ENCODE data around the gene PDE1A. TPM values are rescaled to one million over a fixed set of nuclear protein-coding genes. Genes with fewer than 3 reads are reported as not detected.
"Not testable (repeated sequence)": the region's sequence is repeated elsewhere in the genome, so short reads cannot be mapped to it uniquely, and the experiment has no call there.

Gene PDE1A
- total RNA-seq, 2 donors from 2014 or later = 4.1 to 6.0 TPM

GRCh38 chr2:182404975-182405561 is 21.8 kb downstream of the PDE1A start:
- Histone ChIP-seq H3K9me3 (no peaks in the 10 kb centered on the region), H3K36me3 (no peaks in the 10 kb centered on the region), H3K4me3 (no peak overlapping the region), H3K4me1 (replicated peaks) (no peaks in the 10 kb centered on the region), H3K27me3 (replicated peaks; ENCODE audit: insufficient read depth) (no peaks in the 10 kb centered on the region), H3K27ac (no peak overlapping the region)
- intact Hi-C loops (cut with DNase I) = no loop called here
- TF ChIP-seq POLR2AphosphoS5 (IDR thresholded peaks at IDR 0.05) = no peak
- TF ChIP-seq, protein P1, sequence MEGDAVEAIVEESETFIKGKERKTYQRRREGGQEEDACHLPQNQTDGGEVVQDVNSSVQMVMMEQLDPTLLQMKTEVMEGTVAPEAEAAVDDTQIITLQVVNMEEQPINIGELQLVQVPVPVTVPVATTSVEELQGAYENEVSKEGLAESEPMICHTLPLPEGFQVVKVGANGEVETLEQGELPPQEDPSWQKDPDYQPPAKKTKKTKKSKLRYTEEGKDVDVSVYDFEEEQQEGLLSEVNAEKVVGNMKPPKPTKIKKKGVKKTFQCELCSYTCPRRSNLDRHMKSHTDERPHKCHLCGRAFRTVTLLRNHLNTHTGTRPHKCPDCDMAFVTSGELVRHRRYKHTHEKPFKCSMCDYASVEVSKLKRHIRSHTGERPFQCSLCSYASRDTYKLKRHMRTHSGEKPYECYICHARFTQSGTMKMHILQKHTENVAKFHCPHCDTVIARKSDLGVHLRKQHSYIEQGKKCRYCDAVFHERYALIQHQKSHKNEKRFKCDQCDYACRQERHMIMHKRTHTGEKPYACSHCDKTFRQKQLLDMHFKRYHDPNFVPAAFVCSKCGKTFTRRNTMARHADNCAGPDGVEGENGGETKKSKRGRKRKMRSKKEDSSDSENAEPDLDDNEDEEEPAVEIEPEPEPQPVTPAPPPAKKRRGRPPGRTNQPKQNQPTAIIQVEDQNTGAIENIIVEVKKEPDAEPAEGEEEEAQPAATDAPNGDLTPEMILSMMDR (IDR thresholded peaks at IDR 0.05) = no peak
- TF ChIP-seq POLR2A (IDR thresholded peaks at IDR 0.05) = no peak
- DNase-seq (ENCODE audit: low spot score) = no peak
- WGBS = 86% methylated on average over 2 of the region's 2 CpGs

DNA sequence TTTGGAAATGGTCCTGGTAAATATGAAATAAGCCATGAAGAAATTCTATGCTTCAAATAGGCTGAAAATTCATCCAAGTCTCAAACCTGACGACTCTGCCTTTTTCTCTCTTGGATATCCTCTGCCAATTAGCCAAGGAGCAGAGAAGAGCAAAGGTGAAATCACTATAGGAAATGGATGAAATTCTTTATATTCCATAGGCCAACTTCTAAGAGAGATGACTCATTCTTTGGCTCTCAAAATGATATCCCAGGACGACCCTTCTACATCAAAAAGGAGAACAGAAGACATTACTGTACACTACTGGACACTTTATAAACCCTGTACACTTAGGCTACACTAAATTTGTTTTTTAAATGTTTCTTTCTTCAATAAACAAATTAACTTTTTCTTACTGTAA is 22.7 kb downstream of the PDE1A start:
- Histone ChIP-seq H3K27me3 (replicated peaks; ENCODE audit: insufficient read depth) (no peaks in the 10 kb centered on the region), H3K36me3 (no peaks in the 10 kb centered on the region), H3K4me1 (replicated peaks) (no peaks in the 10 kb centered on the region), H3K9me3 (no peaks in the 10 kb centered on the region), H3K27ac (no peak overlapping the region), H3K4me3 (no peak overlapping the region)
- TF ChIP-seq POLR2AphosphoS5 (IDR thresholded peaks at IDR 0.05) (no peak), POLR2A (IDR thresholded peaks at IDR 0.05) (no peak)
- TF ChIP-seq, protein P1 (IDR thresholded peaks at IDR 0.05) = no peak
- DNase-seq (ENCODE audit: low spot score) = no peak
- 58% methylated on average over 2 of the region's 2 CpGs for WGBS
- intact Hi-C loops (cut with DNase I) = no loop called here

GRCh38 chr2:182393270-182393760 is 33.5 kb downstream of the PDE1A start:
- TF ChIP-seq, protein P1 (IDR thresholded peaks at IDR 0.05) = no peak
- TF ChIP-seq POLR2A (IDR thresholded peaks at IDR 0.05) (no peak), POLR2AphosphoS5 (IDR thresholded peaks at IDR 0.05) (no peak)
- Histone ChIP-seq H3K27ac (no peak overlapping the region), H3K9me3 (no peaks in the 10 kb centered on the region)

DNA sequence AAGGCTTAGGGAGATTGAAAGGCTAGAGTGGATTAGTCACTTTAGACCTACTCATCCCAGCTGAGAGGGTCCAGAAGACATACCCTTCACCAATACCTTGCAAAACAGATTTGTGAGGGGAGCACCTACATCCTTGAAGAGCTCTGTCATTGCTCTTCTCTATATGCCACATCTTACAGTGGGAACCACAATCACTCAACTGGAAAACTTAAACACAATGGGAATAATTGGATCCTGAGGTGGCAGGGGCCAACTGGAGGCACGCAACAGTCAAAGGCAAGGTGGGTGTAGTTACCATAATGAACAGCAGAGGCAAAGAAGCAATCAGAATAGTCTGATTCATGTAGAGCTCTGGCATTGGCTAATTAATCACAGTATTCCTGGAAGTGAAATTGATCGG is 35.4 kb downstream of the PDE1A start:
- H3K36me3 ChIP-seq = no peaks in the 10 kb centered on the region
- WGBS = 100% methylated on average over 1 of the region's 2 CpGs
- no peak overlapping the region for H3K4me3 ChIP-seq
- H3K27me3 ChIP-seq (replicated peaks; ENCODE audit: insufficient read depth) = no peaks in the 10 kb centered on the region
- H3K4me1 ChIP-seq (replicated peaks) = no peaks in the 10 kb centered on the region
- no peaks in the 10 kb centered on the region for H3K9me3 ChIP-seq
- H3K27ac ChIP-seq = no peak overlapping the region
- intact Hi-C loops (cut with DNase I) = no loop called here
- no peak for DNase-seq (ENCODE audit: low spot score)
- TF ChIP-seq, protein P1 (IDR thresholded peaks at IDR 0.05) = no peak
- no peak for TF ChIP-seq POLR2AphosphoS5 (IDR thresholded peaks at IDR 0.05)
- TF ChIP-seq POLR2A (IDR thresholded peaks at IDR 0.05) = no peak

More at GRCh38 chr2:182393270-182393760, 33.5 kb downstream of the PDE1A start:
- WGBS = 93% methylated on average over 1 of the region's 1 CpG
- Histone ChIP-seq H3K4me3 (no peak overlapping the region), H3K4me1 (replicated peaks) (no peaks in the 10 kb centered on the region), H3K27me3 (replicated peaks; ENCODE audit: insufficient read depth) (no peaks in the 10 kb centered on the region), H3K36me3 (no peaks in the 10 kb centered on the region)
- intact Hi-C loops (cut with DNase I) = no loop called here
- no peak for DNase-seq (ENCODE audit: low spot score)

GRCh38 chr2:182386267-182386880 is 40.5 kb downstream of the PDE1A start:
- intact Hi-C loops (cut with DNase I); H3K4me1 ChIP-seq (replicated peaks); H3K9me3 ChIP-seq; DNase-seq (ENCODE audit: low spot score); H3K4me3 ChIP-seq; H3K27ac ChIP-seq; H3K27me3 ChIP-seq (replicated peaks; ENCODE audit: insufficient read depth); H3K36me3 ChIP-seq: not testable (repeated sequence)
- 95% methylated on average over 32 of the region's 42 CpGs for WGBS

Data from prostate gland (tissue), 2 donors.